ENCODE results near the gene NSRP1. TPM values are rescaled to one million over a fixed set of nuclear protein-coding genes. Genes with fewer than 3 reads are reported as not detected.

NSRP1 gene
- polyA plus RNA-seq, 1 donor from 2014 or later, result 8.6 TPM

DNA sequence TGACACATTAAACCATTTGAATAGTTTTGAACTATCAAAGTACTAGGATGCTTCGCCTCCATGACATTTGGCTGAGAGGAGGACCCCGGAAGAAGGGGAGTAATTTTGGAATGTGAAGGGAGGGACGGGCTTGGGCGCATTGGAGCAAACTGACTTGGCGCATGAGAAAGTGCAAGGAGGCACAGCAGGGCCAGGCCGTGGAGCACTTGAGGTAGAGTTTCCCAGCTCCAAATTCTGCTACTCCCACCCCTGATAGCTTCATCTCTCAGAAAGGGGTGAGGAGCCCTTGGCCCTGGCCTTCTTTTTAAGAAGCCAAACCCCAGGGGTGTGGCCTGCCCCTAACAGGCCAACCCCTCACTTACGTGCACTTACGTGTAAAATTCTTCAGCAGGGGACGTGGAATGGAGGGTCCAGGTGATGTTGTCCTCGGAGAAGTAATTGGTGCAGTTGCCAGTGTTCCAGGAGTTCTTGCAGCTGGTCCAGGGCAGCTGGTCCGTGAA, 101.2 kb downstream of the NSRP1 start:
- H3K9me2 ChIP-seq (ENCODE audit: insufficient read depth, low read length), result no peaks in the 10 kb centered on the region
- no peak overlapping the region for H3K4me3 ChIP-seq (ENCODE audit: low read length)
- H4K20me1 ChIP-seq (ENCODE audit: insufficient read depth), result no peaks in the 10 kb centered on the region
- no peak overlapping the region for H3K9ac ChIP-seq (ENCODE audit: low read length)
- no peak for TF ChIP-seq MXI1 (conservative IDR thresholded peaks at IDR 0.05; ENCODE audit: poor library complexity, severe bottlenecking)
- TF ChIP-seq RAD21 (conservative IDR thresholded peaks at IDR 0.05), result no peak
- no peak for TF ChIP-seq POLR2AphosphoS5 (IDR thresholded peaks at IDR 0.05)
- TF ChIP-seq EP300 (conservative IDR thresholded peaks at IDR 0.05; ENCODE audit: poor library complexity, severe bottlenecking), result no peak
- TF ChIP-seq, protein P1, sequence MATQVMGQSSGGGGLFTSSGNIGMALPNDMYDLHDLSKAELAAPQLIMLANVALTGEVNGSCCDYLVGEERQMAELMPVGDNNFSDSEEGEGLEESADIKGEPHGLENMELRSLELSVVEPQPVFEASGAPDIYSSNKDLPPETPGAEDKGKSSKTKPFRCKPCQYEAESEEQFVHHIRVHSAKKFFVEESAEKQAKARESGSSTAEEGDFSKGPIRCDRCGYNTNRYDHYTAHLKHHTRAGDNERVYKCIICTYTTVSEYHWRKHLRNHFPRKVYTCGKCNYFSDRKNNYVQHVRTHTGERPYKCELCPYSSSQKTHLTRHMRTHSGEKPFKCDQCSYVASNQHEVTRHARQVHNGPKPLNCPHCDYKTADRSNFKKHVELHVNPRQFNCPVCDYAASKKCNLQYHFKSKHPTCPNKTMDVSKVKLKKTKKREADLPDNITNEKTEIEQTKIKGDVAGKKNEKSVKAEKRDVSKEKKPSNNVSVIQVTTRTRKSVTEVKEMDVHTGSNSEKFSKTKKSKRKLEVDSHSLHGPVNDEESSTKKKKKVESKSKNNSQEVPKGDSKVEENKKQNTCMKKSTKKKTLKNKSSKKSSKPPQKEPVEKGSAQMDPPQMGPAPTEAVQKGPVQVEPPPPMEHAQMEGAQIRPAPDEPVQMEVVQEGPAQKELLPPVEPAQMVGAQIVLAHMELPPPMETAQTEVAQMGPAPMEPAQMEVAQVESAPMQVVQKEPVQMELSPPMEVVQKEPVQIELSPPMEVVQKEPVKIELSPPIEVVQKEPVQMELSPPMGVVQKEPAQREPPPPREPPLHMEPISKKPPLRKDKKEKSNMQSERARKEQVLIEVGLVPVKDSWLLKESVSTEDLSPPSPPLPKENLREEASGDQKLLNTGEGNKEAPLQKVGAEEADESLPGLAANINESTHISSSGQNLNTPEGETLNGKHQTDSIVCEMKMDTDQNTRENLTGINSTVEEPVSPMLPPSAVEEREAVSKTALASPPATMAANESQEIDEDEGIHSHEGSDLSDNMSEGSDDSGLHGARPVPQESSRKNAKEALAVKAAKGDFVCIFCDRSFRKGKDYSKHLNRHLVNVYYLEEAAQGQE (IDR thresholded peaks at IDR 0.05; ENCODE audit: borderline replicate concordance), result no peak
- no peak for TF ChIP-seq SMC3 (conservative IDR thresholded peaks at IDR 0.05; ENCODE audit: poor library complexity)
- no peak for TF ChIP-seq TAF1 (IDR thresholded peaks at IDR 0.05; ENCODE audit: low read depth)
- no peak overlapping the region for H3K4me2 ChIP-seq (ENCODE audit: low read length)
- H3K36me3 ChIP-seq (ENCODE audit: insufficient read depth, low read length), result no peaks in the 10 kb centered on the region
- no peaks in the 10 kb centered on the region for H3K9me3 ChIP-seq (ENCODE audit: low read length)
- no peaks in the 10 kb centered on the region for H3K27me3 ChIP-seq (ENCODE audit: insufficient read depth, low read depth, low read length)
- H3F3A ChIP-seq (ENCODE audit: insufficient read depth, low read length, poor library complexity, severe bottlenecking), result no peaks in the 10 kb centered on the region
- no peak overlapping the region for H2AFZ ChIP-seq (ENCODE audit: low read depth, low read length)
- no peaks in the 10 kb centered on the region for H3K79me2 ChIP-seq (replicated peaks; ENCODE audit: insufficient read depth, low read length)
- no peak overlapping the region for H3K27ac ChIP-seq (ENCODE audit: low read length)

GRCh38 chr17:30218799-30219198, 102.2 kb downstream of the NSRP1 start:
- no peaks in the 10 kb centered on the region for H3K36me3 ChIP-seq (ENCODE audit: insufficient read depth, low read length)

More at GRCh38 chr17:30218799-30219198, 102.2 kb downstream of the NSRP1 start:
- Histone ChIP-seq H4K20me1 (ENCODE audit: insufficient read depth) (no peaks in the 10 kb centered on the region), H3K27ac (ENCODE audit: low read length) (no peak overlapping the region), H3K9me3 (ENCODE audit: low read length) (no peaks in the 10 kb centered on the region), H3F3A (ENCODE audit: insufficient read depth, low read length, poor library complexity, severe bottlenecking) (no peaks in the 10 kb centered on the region), H3K4me2 (ENCODE audit: low read length) (no peak overlapping the region), H3K9ac (ENCODE audit: low read length) (no peak overlapping the region), H2AFZ (ENCODE audit: low read depth, low read length) (no peak overlapping the region), H3K27me3 (ENCODE audit: insufficient read depth, low read depth, low read length) (no peaks in the 10 kb centered on the region), H3K79me2 (replicated peaks; ENCODE audit: insufficient read depth, low read length) (no peaks in the 10 kb centered on the region), H3K4me3 (ENCODE audit: low read length) (no peak overlapping the region), H3K9me2 (ENCODE audit: insufficient read depth, low read length) (no peaks in the 10 kb centered on the region)
- TF ChIP-seq POLR2AphosphoS5 (IDR thresholded peaks at IDR 0.05) (no peak), SMC3 (conservative IDR thresholded peaks at IDR 0.05; ENCODE audit: poor library complexity) (no peak), RAD21 (conservative IDR thresholded peaks at IDR 0.05) (no peak), TAF1 (IDR thresholded peaks at IDR 0.05; ENCODE audit: low read depth) (no peak), EZH2 (IDR thresholded peaks at IDR 0.05; ENCODE audit: borderline replicate concordance, insufficient read depth, low read length, poor library complexity, severe bottlenecking) (no peak), MXI1 (conservative IDR thresholded peaks at IDR 0.05; ENCODE audit: poor library complexity, severe bottlenecking) (no peak), EP300 (conservative IDR thresholded peaks at IDR 0.05; ENCODE audit: poor library complexity, severe bottlenecking) (no peak)
- TF ChIP-seq, protein P1 (IDR thresholded peaks at IDR 0.05; ENCODE audit: borderline replicate concordance), result no peak
- TF ChIP-seq, protein P2, sequence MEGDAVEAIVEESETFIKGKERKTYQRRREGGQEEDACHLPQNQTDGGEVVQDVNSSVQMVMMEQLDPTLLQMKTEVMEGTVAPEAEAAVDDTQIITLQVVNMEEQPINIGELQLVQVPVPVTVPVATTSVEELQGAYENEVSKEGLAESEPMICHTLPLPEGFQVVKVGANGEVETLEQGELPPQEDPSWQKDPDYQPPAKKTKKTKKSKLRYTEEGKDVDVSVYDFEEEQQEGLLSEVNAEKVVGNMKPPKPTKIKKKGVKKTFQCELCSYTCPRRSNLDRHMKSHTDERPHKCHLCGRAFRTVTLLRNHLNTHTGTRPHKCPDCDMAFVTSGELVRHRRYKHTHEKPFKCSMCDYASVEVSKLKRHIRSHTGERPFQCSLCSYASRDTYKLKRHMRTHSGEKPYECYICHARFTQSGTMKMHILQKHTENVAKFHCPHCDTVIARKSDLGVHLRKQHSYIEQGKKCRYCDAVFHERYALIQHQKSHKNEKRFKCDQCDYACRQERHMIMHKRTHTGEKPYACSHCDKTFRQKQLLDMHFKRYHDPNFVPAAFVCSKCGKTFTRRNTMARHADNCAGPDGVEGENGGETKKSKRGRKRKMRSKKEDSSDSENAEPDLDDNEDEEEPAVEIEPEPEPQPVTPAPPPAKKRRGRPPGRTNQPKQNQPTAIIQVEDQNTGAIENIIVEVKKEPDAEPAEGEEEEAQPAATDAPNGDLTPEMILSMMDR (IDR thresholded peaks at IDR 0.05; ENCODE audit: poor library complexity, severe bottlenecking), result no peak

All from neural cell (in vitro differentiated cells).